Stimulated activated CD4-positive, alpha-beta T cell treated with anti-CD3 and anti-CD28 coated beads, Interleukin-4, amount 100 ng/mL, for 1 hour (primary cell): Measurements from ENCODE around the gene ANOS1.

Source experiments
- DNase-seq: peaks from one replicate; pipeline ENCODE4 v3.0.0-alpha.2; 2020

Gene ANOS1

GRCh38 chrX:8717354-8717753 is 14.6 kb downstream of the ANOS1 start:
- no peak for DNase-seq

DNA sequence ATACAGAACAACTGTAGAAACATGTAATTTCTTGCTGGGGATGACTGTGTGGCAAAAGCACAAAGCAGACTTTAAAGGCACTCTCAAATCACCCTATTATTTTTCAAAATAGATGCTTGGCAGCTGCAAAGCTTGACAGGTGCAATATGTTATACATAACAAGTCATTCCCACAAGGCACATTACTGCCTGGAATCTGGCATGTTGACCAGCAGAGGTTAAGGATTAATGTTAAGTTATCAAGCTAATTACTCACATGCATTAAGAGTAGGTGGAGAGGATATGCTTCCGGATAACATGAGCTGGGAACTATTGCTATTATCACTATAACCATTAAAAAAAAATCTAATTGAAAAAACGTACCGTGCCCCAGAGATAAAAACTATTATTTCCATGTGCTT is 17.8 kb downstream of the ANOS1 start:
- DNase-seq: no peak

- no peak for DNase-seq
Observed at GRCh38 chrX:8711401-8711800, 20.5 kb downstream of the ANOS1 start.

DNA sequence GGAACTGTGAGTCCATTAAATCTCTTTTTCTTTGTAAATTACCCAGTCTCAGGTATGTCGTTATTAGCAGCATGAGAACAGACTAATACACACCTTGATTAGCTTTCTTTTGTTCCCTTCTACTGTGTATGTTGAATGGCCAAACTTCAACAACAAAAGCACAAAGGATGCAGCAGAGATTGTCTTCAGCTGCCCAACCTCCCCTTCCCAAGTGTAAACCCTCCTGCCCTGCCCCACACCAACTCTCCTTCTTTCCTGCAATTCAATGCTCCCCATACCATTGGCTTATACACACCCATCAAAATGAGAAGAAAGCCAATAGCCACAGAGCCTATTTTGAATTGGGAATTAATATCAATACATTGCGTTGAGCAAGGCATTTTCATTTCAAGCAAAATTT is 27.8 kb downstream of the ANOS1 start:
- DNase-seq: no peak

DNA sequence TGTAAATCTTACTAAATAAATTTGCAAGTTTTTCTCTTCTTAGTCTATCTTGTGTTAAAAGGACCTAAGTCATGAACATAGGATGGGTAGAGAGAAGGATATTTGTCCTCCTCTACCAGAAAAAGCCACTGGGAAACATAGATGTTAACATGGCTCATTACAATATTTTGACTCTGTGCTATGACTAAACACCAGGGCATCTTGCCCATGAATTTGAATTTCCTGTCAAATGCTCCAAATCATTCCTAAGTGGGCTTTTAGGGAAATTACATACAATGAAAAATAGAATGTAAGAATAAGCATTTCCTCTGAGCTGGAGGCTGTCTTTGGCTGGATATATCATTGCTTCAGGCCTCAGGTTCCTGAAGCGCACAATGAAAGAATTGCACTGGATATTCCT is 39.1 kb downstream of the ANOS1 start:
- DNase-seq: no peak

DNA sequence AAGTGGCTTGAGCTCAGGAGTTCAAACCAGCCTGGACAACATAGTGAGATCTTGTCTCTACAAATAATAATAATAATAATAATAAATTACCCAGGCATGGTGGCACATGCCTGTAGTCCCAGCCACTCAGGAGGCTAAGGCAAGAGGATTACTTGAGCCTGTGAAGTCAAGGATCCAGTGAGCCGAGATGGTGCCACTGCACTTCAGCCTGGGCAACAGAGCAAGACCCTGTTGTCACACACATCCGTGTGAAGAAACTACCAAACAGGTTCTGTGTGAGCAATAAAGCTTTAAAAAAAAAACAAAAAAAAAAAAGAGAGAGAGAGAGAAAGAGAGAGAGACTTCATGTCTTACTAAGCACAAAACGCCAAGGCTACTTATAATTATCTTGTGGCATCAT is 42.5 kb downstream of the ANOS1 start:
- no peak for DNase-seq

- DNase-seq: no peak
Observed at GRCh38 chrX:8688776-8689175, 43.2 kb downstream of the ANOS1 start.

DNA sequence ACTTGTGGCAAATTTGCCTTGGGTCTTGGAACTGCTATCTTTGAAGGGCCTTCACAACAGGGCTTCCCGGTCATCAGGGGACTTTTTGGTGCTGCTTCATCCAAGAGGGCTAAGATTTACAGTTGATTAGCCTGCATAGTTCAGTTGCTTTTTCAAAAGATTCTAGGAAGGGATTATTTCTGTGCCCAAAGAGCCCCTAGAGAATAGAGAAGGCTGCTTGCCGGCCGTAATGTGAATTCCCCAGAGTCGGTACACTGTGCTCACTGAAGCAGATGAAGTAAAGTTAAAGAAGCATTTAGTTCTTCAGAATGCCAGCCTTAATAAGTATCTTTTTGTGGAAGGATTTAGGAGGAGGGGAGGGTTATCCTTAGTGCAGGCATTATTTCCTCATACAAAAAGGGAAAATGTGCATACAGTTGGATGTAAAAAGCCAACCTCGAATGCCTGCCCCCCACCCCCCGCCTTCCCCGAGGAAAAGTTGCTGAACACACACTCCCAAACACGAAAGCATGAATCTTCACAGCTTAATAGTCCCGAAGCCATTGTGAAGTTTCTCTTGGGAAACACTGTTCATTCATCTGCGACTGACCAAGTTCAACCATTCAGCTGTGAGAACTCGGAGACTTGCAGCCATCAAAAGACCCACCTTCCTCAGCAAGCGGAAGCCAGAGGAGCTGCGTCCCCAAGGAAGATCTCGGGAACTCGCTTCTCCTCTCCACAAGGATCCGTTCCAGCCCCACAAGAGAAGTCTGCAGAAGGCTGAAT is 47.6 kb downstream of the ANOS1 start:
- DNase-seq: no peak

GRCh38 chrX:8683687-8684086 is 48.2 kb downstream of the ANOS1 start:
- DNase-seq: no peak

- DNase-seq: no peak
Observed at GRCh38 chrX:8679550-8679949, 52.4 kb downstream of the ANOS1 start.

DNA sequence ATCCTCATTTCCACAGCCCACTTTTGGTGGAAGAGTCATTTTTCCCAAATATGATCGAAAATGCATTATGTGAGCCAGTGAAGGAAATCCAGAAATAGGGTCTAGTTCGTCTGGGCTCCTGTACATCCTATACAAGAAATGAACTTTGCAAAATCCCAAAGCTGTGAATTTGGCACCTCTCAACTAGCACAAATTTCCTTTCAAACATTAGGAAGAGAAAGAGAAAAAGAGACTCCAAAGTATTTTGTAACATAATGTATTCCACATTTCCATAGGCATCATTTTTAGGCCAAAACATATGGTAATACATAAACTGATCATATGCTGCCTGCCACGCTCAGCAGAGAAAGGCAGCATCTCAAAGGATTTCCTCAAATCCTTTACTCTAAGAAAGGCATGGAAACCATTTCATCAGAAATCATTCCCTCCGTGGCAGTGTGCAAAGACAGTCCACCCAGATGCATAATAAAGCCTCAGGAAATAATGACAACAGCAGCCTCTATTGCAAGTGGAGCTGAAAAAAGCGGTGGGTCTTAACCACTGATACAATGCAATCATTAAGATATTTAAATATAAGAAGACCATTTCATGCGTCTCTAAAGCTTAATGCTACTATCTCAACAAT is 56.8 kb downstream of the ANOS1 start:
- no peak for DNase-seq

DNA sequence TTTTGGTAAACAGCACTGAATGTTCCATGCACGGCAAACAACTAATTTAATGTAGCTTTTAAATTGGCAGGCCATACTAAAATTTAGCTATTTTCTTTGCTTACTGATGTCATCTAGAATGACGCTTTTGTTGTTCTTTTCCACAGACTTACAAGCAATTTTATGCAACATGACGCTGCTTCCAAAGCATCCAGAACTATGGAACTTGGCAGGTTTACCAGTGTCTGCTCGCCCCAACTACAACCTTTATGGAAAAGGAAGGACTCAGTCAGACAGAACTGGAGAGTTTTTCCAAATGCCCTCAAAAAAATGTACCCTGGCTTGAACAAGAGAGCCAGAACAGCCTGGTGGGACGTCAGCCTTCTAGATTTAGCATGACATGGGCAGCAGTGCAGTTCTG is 58.7 kb downstream of the ANOS1 start:
- DNase-seq: no peak

DNA sequence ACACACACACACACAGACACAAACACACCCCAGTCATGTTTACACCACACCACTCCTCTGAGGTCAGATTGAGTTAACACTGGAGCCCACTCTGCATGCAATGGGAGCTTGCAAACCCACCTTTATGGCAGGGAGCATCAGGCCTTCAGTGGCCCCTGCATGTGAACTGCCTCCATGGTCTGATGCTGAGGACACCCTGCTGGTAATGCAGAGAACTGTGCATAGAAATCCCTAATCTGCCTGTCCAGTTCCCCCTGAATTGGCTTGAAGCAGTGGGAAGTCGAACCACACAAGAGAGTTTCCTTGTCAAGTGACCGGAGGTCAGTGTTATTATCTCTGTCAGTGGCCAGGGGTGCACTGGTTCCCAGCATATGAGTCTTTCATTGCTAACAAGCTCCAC is 59.8 kb downstream of the ANOS1 start:
- DNase-seq: no peak

GRCh38 chrX:8668813-8669212 is 63.1 kb downstream of the ANOS1 start:
- no peak for DNase-seq

DNA sequence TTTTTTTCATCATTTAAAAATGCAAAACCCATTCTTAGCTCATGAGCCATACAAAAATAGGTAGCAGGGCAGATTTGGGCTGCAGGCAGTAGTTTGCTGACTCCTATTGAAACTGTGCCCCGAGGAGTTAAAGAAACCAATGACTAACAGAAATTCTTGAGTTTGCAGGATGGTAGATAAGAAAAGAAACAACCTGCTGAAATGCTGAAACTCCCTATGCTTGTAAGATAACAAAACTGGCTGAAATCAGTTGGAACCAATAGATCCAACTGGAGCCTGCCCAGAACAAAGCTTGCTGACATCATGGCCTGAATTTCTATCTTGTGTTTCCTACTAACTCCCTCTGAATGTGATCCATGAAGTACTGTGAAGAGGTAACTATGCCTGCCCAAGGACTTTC is 68.6 kb downstream of the ANOS1 start:
- no peak for DNase-seq

DNA sequence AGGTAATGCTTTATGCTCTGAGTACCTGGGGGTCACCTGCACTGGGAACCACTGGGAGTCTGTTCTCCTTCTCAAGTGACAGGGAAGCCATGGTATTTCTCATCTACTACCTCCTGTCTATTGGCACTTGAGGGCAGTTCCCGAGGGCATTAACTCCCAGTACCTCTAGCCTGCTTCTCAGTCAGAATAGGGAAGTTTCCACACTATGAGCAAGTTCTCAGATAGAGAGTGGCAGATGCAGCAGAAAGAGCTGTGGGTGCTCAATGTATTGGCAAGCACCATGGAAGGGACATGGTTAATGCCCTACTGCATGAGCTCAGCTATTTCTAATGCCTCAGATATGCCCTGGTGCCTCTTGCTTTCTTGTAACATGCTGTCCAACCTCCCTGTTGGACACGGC is 74.1 kb downstream of the ANOS1 start:
- DNase-seq: no peak

- DNase-seq: no peak
Observed at GRCh38 chrX:8653956-8654355, 78.0 kb downstream of the ANOS1 start.

DNA sequence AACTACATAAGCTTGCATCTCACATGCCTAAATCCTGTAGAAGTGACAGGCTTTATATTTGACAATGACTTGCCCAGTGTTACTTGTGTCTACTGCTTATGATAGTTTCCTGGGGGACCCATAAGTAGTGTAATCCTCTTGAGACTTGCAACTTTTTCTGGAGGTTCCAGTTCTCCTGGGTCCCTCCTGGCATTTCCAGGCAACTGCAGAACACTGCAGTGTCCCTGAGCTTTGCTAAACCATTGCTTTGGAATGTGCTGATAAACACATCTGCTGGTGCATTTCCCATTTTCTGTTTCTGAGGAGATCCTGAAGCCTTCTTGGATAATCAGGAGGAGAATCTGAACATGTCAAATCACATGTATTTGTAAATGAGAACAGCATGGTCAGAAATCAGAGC is 82.0 kb downstream of the ANOS1 start:
- no peak for DNase-seq

DNA sequence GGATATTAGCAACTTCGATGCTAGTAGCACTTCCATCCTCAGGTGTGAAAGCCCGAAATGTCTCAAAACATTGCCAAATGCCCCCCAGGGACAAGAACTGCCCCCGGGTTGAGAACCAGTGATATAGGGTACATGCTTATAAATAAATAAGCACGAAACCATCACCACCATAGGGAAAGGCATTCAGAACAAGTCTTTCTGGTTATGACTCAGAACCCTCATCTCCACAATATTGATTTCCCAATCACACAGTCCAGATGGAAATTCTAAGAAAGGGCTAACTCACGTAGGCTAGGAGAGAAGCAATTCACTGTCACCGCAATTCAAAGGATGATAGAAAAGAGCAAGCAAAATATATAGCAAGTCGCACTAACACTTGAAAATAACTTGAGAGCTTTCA is 84.8 kb downstream of the ANOS1 start:
- no peak for DNase-seq

GRCh38 chrX:8639949-8640475 is 91.9 kb downstream of the ANOS1 start:
- DNase-seq: no peak

DNA sequence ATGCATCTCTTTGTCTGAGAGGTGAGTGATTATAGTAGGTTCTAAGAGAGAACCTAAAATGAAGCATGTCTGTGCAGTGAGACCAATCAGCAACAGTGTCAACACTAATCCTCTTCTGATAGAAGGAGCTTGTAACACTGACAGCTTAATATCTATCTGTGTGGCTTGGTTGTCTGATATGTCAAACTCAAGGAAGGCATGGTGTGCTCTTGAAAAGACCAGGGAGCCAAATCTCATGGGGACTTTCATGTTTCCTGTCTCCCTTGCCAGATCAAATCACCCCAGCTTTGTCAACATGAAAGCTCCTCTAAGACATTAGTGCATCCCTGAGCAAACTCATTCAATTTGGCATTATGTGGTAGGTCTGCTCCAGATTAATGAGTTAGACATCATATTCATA is 95.4 kb downstream of the ANOS1 start:
- no peak for DNase-seq

DNA sequence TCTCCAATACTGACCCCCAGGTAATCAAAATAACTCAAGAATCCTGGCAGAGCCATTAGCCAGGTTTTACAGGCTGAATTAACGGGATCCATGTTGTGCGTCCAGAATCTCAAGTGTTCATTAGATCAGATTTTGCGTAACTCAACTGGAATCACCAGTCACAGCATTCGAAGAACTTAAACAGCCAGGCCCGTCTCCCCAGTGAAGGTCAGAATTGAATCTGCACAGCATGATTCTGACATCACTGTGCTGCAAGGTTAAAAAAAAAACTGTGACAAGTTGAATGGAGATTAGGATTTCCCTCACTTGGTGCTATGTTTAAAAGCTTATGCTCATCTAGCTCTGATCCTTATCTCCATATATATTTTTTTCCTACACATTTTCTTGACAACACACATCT is 96.1 kb downstream of the ANOS1 start:
- DNase-seq: no peak

- no peak for DNase-seq
Observed at GRCh38 chrX:8632924-8633323, 99.0 kb downstream of the ANOS1 start.

- no peak for DNase-seq
Observed at GRCh38 chrX:8629871-8630270, 102.1 kb downstream of the ANOS1 start.

DNA sequence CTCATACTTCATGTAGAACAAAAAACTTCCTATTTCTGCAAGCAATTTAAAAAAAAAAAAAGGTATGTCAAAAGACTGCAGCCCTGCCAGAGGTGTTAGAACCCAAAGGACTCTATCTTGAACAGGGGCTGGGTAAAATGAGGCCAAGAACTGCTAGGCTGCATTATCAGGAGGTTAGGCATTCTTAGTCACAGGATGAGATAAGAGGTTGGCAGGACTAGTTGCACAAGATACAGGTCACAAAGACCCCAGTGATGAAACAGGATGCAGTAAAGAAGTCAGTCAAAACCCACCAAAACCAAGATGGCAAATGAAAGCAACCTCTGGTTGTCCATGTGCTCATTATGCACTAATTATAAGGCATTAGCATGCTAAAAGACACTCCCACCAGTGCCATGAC is 104.1 kb downstream of the ANOS1 start:
- no peak for DNase-seq
